H1 (cell line): ENCODE measurements around the gene PKM.

ENCODE experiments used
- CHD1 ChIP-seq: IDR thresholded peaks from 2 replicates; pipeline ENCODE4 v1.6.1; 2012; ENCODE audit warnings: low read depth, low read length, improper control_type of control experiment
- CTCF ChIP-seq, 3 experiments: IDR thresholded peaks; 1 replicate in 2 of 3; 2 replicates in 1 of 3; pipeline versions ENCODE4 v1.5.1 to v1.6.1; 2011; ENCODE audit warnings: low read length in 3 of 3, mild to moderate bottlenecking in 3 of 3, inconsistent platforms in 2 of 3, low read depth in 1 of 3, moderate library complexity in 1 of 3; ENCODE audit not compliant: insufficient read depth in 1 of 3; ENCODE audit errors: control extremely low read depth in 1 of 3
- EZH2 ChIP-seq: fragments of 200-600 bp; sonication (generic); IDR thresholded peaks from 2 replicates; pipeline ENCODE4 v1.7.1; 2012; ENCODE audit warnings: low read depth, mild to moderate bottlenecking, moderate library complexity, low read length, inconsistent platforms; ENCODE audit not compliant: severe bottlenecking
- HDAC2 ChIP-seq, 2 experiments: fragments of 300-600 bp in 1 of 2; sonication (generic) in 1 of 2; IDR thresholded peaks; 2 replicates each; pipeline ENCODE4 v1.6.1; 2011 to 2012; ENCODE audit warnings: low read depth in 2 of 2, low read length in 2 of 2, mild to moderate bottlenecking in 2 of 2, moderate library complexity in 2 of 2, borderline replicate concordance in 1 of 2, inconsistent platforms in 1 of 2
- JUND ChIP-seq: IDR thresholded peaks from 2 replicates; pipeline ENCODE4 v1.6.1; 2011; ENCODE audit warnings: mild to moderate bottlenecking, improper control_type of control experiment, low read length
- MAFK ChIP-seq: IDR thresholded peaks from 2 replicates; pipeline ENCODE4 v1.6.1; 2012; ENCODE audit warnings: low read depth, mild to moderate bottlenecking, improper control_type of control experiment, low read length
- POLR2A ChIP-seq, 2 experiments: IDR thresholded peaks; 1 replicate in 1 of 2; 2 replicates in 1 of 2; pipeline ENCODE4 v1.6.1; 2011; ENCODE audit warnings: low read depth in 2 of 2, low read length in 2 of 2, mild to moderate bottlenecking in 2 of 2; ENCODE audit errors: control extremely low read depth in 1 of 2
- RAD21 ChIP-seq, 2 experiments: IDR thresholded peaks in 1 of 2; conservative IDR thresholded peaks in 1 of 2; 2 replicates each; pipeline ENCODE4 v1.6.1; 2011; ENCODE audit warnings: low read depth in 2 of 2, low read length in 2 of 2, improper control_type of control experiment in 1 of 2, inconsistent platforms in 1 of 2, mild to moderate bottlenecking in 1 of 2, moderate library complexity in 1 of 2
- SAP30 ChIP-seq: fragments of 300-600 bp; sonication (generic); IDR thresholded peaks from 2 replicates; pipeline ENCODE4 v1.7.1; 2012; ENCODE audit warnings: low read length, moderate library complexity, mild to moderate bottlenecking, inconsistent platforms; ENCODE audit not compliant: insufficient read depth, insufficient replicate concordance
- YY1 ChIP-seq: IDR thresholded peaks from 2 replicates; pipeline ENCODE4 v1.6.1; 2011; ENCODE audit warnings: low read depth, mild to moderate bottlenecking, low read length
- ZNF274 ChIP-seq: IDR thresholded peaks from 2 replicates; pipeline ENCODE4 v1.7.0; 2012; ENCODE audit warnings: low read length, borderline replicate concordance; ENCODE audit errors: extremely low read depth

DNA sequence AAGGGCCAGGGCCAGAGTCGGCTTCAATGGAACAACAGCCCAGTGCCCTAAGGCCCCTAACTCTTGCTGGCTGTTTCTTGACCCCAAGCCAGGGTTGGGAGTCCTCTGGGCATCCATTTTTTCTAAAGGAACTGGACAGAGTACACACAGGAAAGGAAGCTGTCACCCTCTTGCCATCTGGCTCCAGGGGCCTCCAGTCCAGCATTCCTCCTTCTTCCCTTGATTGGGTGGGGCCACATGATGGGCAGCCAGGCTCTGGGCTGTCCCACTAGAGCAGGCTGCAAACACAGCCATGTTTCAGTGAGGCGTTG, 31.8 kb downstream of the PKM start:
- TF ChIP-seq RAD21 (IDR thresholded peaks at IDR 0.05 in 1 of 2, conservative IDR thresholded peaks at IDR 0.05 in 1 of 2; ENCODE audit: low read depth in 2 of 2, low read length in 2 of 2) (no peak), HDAC2 (IDR thresholded peaks at IDR 0.05; ENCODE audit: borderline replicate concordance in 1 of 2, low read depth in 2 of 2, low read length in 2 of 2) (no peak), MAFK (no peak), SAP30 (no peak), JUND (no peak), CTCF (IDR thresholded peaks at IDR 0.05; ENCODE audit: control extremely low read depth in 1 of 3, insufficient read depth in 1 of 3, low read depth in 1 of 3, low read length in 3 of 3) (no peak), CHD1 (no peak), POLR2A (IDR thresholded peaks at IDR 0.05; ENCODE audit: control extremely low read depth in 1 of 2, low read depth in 2 of 2, low read length in 2 of 2) (0 out of 3 replicates have a peak, but pooled peaks of 1 of the 2 experiments have one; percentile 30), ZNF274 (no peak), YY1 (no peak), EZH2 (no peak)
